A549 (cell line): ENCODE results near the gene DYNC2H1. TPM values are rescaled to one million over a fixed set of nuclear protein-coding genes. Genes with fewer than 3 reads are reported as not detected.

Experiments
- ATAC-seq, 2 experiments: fragments of 200-7000 bp in 1 of 2; fragments of >200 bp in 1 of 2; cut with Nextera tagmentation in 1 of 2; cut with Tn5 transposase in 1 of 2; 3 replicates each; pipeline versions ENCODE4 v1.8.0 to v1.9.1; 2018 to 2020; ENCODE audit warnings: mild to moderate bottlenecking in 1 of 2, moderate library complexity in 1 of 2
- CTCF ChIA-PET: fragments of 300-600 bp; sonication (Branson Sonifier 250); formaldehyde crosslinking; extraction: SDS; loops from one replicate; lab custom pipeline; 2021; ENCODE audit warnings: antibody characterized with exemption, inconsistent platforms; lab: Yijun Ruan, JAX
- POLR2A ChIA-PET: fragments of 350-600 bp; formaldehyde crosslinking; extraction: SDS; loops from one replicate; lab custom pipeline; 2021; ENCODE audit warnings: antibody characterized with exemption, inconsistent platforms; lab: Yijun Ruan, JAX
- DNase-seq, 2 experiments: peaks; one replicate each; pipeline versions ENCODE4 v3.0.0 to v3.0.0-alpha.2; 2011 to 2016; ENCODE audit warnings: low read depth in 1 of 2, low spot score in 1 of 2
- FAIRE-seq: peaks from 2 replicates; lab custom pipeline; 2011; peaks lifted over from hg19 to GRCh38; lab: Jason Lieb, UNC
- H3K27ac ChIP-seq, 2 experiments: fragments of >200 bp; sonication (Bioruptor Twin); formaldehyde crosslinking; 3 replicates each; pipeline ENCODE4 v1.5.1; 2016 to 2017
- H3K4me1 ChIP-seq: fragments of >200 bp; sonication (Bioruptor Twin); formaldehyde crosslinking; 3 replicates; pipeline ENCODE4 v1.6.1; 2016
- H3K4me2 ChIP-seq: fragments of >200 bp; sonication (Bioruptor Twin); formaldehyde crosslinking; 3 replicates; pipeline ENCODE4 v1.6.1; 2016
- H3K4me3 ChIP-seq: fragments of >200 bp; sonication (Bioruptor Twin); formaldehyde crosslinking; 3 replicates; pipeline ENCODE4 v1.5.1; 2016
- H3K9me3 ChIP-seq: fragments of >200 bp; sonication (Bioruptor Twin); formaldehyde crosslinking; 3 replicates; pipeline ENCODE4 v1.6.1; 2016
- BHLHE40 ChIP-seq: IDR thresholded peaks from 2 replicates; pipeline ENCODE4 v1.6.1; 2012; ENCODE audit warnings: low read depth, low read length, inconsistent platforms
- EHMT2 ChIP-seq: fragments of 200-600 bp; sonication (generic); IDR thresholded peaks from 2 replicates; pipeline ENCODE4 v1.6.1; 2016; ENCODE audit warnings: antibody characterized with exemption, low read depth, mild to moderate bottlenecking, moderate library complexity
- FOSB ChIP-seq: fragments of 250-450 bp; sonication (Bioruptor Pico); IDR thresholded peaks from 2 replicates; pipeline ENCODE4 v1.5.0; 2020; ENCODE audit warnings: mild to moderate bottlenecking, moderate library complexity
- FOSL2 ChIP-seq, 2 experiments: fragments of 450-650 bp in 1 of 2; fragments of >200 bp in 1 of 2; sonication (Bioruptor Twin) in 1 of 2; formaldehyde crosslinking; IDR thresholded peaks; 2 replicates each; pipeline versions ENCODE4 v1.5.0 to v1.6.1; 2016 to 2020; ENCODE audit warnings: mild to moderate bottlenecking in 1 of 2, moderate library complexity in 1 of 2
- HOXA7 ChIP-seq: fragments of 250-450 bp; sonication (Bioruptor Pico); IDR thresholded peaks from 2 replicates; pipeline ENCODE4 v1.5.0; 2020; ENCODE audit warnings: mild to moderate bottlenecking, moderate library complexity
- HOXB13 ChIP-seq: fragments of 250-450 bp; sonication (Bioruptor Pico); IDR thresholded peaks from 2 replicates; pipeline ENCODE4 v1.5.0; 2020; ENCODE audit warnings: low read depth, mild to moderate bottlenecking, moderate library complexity
- JUN ChIP-seq, 2 experiments: fragments of >200 bp; sonication (Bioruptor Twin); formaldehyde crosslinking; IDR thresholded peaks; 2 replicates in 1 of 2; 3 replicates in 1 of 2; pipeline ENCODE4 v1.6.1; 2016 to 2017
- NR3C1 ChIP-seq: fragments of >200 bp; sonication (Bioruptor Twin); formaldehyde crosslinking; IDR thresholded peaks from 3 replicates; pipeline ENCODE4 v1.6.1; 2017
- PHF8 ChIP-seq: fragments of 200-600 bp; sonication (generic); IDR thresholded peaks from 2 replicates; pipeline ENCODE4 v1.6.1; 2016; ENCODE audit warnings: low read depth, mild to moderate bottlenecking, antibody characterized with exemption, moderate library complexity, borderline replicate concordance
- POLR2AphosphoS2 ChIP-seq: conservative IDR thresholded peaks from 2 replicates; pipeline ENCODE4 v1.6.1; 2012; ENCODE audit warnings: low read length, improper control_type of control experiment, inconsistent platforms
- RNF2 ChIP-seq: fragments of 200-600 bp; sonication (generic); IDR thresholded peaks from 2 replicates; pipeline ENCODE4 v1.6.1; 2016; ENCODE audit warnings: low read depth, mild to moderate bottlenecking, antibody characterized with exemption, moderate library complexity, borderline replicate concordance
- ZFP36 ChIP-seq: fragments of 450-650 bp; IDR thresholded peaks from 2 replicates; pipeline ENCODE4 v1.6.1; 2014; ENCODE audit warnings: borderline replicate concordance; ENCODE audit not compliant: partially characterized antibody
- ZNF302 ChIP-seq: fragments of 250-450 bp; sonication (Bioruptor Pico); IDR thresholded peaks from 2 replicates; pipeline ENCODE4 v1.9.0; 2021; ENCODE audit warnings: inconsistent platforms, mild to moderate bottlenecking, moderate library complexity
- ZSCAN20 ChIP-seq: fragments of 250-450 bp; sonication (Bioruptor Pico); IDR thresholded peaks from 2 replicates; pipeline ENCODE4 v1.8.0; 2022; ENCODE audit warnings: mild to moderate bottlenecking, moderate library complexity
- WGBS: methylation state at CpG from one replicate; pipeline ENCODE4 v1.1.6; 2017; ENCODE audit errors: missing lambda C conversion rate; 5-methylcytosine and 5-hydroxymethylcytosine counted together
- polyA plus RNA-seq, 4 experiments: library from polyadenylated mRNA; depleted of rRNA in 3 of 4; stranded (reverse); fragments of >200 nt; fragmentation: RNase III in 1 of 4; extraction: RNeasy Plus Mini Kit Qiagen cat#74134 plus additional on column Dnase treatment in 1 of 4; gene quantifications; 2 replicates in 3 of 4; 3 replicates in 1 of 4; pipeline ENCODE4 v1.2.3, GENCODE V29; 2011 to 2017
- TF ChIP-seq, protein P1 (sequence below): IDR thresholded peaks from 2 replicates; pipeline ENCODE4 v1.6.1; 2012; ENCODE audit warnings: low read depth, borderline replicate concordance
- TF ChIP-seq, protein P2 (sequence below): fragments of 450-650 bp; IDR thresholded peaks from 2 replicates; pipeline ENCODE4 v1.6.1; 2014; ENCODE audit warnings: antibody characterized with exemption
- TF ChIP-seq, protein P3 (sequence below): IDR thresholded peaks from 2 replicates; pipeline ENCODE4 v1.6.1; 2012
- TF ChIP-seq, protein P4 (sequence below): fragments of 250-450 bp; sonication (Bioruptor Pico); IDR thresholded peaks from 2 replicates; pipeline ENCODE4 v1.5.0; 2020; ENCODE audit warnings: low read depth, mild to moderate bottlenecking, moderate library complexity
- TF ChIP-seq, protein P5 (sequence below): fragments of 150-350 bp; IDR thresholded peaks from 2 replicates; pipeline ENCODE4 v1.6.1; 2014; ENCODE audit warnings: low read depth, mild to moderate bottlenecking, low read length
- TF ChIP-seq, protein P6 (sequence below): fragments of 250-450 bp; sonication (Bioruptor Pico); IDR thresholded peaks from 2 replicates; pipeline ENCODE4 v1.5.0; 2021; ENCODE audit warnings: mild to moderate bottlenecking, moderate library complexity, borderline replicate concordance
- TF ChIP-seq, protein P7 (sequence below): fragments of >200 bp; sonication (Bioruptor Twin); formaldehyde crosslinking; IDR thresholded peaks from 2 replicates; pipeline ENCODE4 v1.6.1; 2016

The DYNC2H1 gene
- polyA plus RNA-seq, 2 of the 4 experiments (the other 2 are of a cell fraction), result 4.9 to 14.8 TPM

DNA sequence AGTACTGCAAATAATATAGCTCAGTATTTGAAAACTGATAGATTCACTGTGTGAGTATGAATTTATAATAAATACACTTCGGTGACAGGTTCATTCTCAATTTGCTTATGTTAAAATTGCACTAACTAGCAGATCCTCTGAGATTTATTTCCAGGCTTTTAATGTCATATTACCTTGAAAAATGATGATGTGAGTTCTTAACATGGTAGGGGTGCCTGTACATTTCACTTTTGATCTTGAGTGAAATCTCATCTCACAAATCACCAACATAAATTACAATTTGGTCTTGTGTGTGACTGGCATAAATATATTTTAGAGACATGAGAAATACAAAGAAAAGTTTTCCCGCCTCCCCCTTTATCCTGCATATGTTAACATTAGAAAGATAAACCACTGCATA, 240.4 kb downstream of the DYNC2H1 start:
- Histone ChIP-seq H3K9me3 (no peaks in the 10 kb centered on the region), H3K27ac (no peak overlapping the region), H3K4me1 (no peaks in the 10 kb centered on the region), H3K4me2 (no peak overlapping the region), H3K4me3 (no peak overlapping the region)
- FAIRE-seq (no peak), DNase-seq (no peak), ATAC-seq (no peak)
- 75% methylated on average over 2 of the region's 2 CpGs for WGBS
- ChIA-PET POLR2A (no interaction called here), CTCF (interaction anchor here (1.6 kb wide), 1 partner anchor 251 kb away, joined by 3 read pairs; no protein-coding TSS in a partner anchor)
- TF ChIP-seq ZFP36 (no peak), HOXB13 (CRISPR knock-in tag) (no peak), BHLHE40 (no peak), EHMT2 (no peak), ZSCAN20 (CRISPR knock-in tag) (no peak), JUN (IDR thresholded peaks at IDR 0.05) (no peak)
- TF ChIP-seq, protein P1, sequence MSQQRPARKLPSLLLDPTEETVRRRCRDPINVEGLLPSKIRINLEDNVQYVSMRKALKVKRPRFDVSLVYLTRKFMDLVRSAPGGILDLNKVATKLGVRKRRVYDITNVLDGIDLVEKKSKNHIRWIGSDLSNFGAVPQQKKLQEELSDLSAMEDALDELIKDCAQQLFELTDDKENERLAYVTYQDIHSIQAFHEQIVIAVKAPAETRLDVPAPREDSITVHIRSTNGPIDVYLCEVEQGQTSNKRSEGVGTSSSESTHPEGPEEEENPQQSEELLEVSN, result no peak
- TF ChIP-seq, protein P2, sequence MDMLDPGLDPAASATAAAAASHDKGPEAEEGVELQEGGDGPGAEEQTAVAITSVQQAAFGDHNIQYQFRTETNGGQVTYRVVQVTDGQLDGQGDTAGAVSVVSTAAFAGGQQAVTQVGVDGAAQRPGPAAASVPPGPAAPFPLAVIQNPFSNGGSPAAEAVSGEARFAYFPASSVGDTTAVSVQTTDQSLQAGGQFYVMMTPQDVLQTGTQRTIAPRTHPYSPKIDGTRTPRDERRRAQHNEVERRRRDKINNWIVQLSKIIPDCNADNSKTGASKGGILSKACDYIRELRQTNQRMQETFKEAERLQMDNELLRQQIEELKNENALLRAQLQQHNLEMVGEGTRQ, result no peak
- TF ChIP-seq, protein P3, sequence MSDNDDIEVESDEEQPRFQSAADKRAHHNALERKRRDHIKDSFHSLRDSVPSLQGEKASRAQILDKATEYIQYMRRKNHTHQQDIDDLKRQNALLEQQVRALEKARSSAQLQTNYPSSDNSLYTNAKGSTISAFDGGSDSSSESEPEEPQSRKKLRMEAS, result no peak
- TF ChIP-seq, protein P4, sequence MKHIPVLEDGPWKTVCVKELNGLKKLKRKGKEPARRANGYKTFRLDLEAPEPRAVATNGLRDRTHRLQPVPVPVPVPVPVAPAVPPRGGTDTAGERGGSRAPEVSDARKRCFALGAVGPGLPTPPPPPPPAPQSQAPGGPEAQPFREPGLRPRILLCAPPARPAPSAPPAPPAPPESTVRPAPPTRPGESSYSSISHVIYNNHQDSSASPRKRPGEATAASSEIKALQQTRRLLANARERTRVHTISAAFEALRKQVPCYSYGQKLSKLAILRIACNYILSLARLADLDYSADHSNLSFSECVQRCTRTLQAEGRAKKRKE (CRISPR knock-in tag), result no peak

DNA sequence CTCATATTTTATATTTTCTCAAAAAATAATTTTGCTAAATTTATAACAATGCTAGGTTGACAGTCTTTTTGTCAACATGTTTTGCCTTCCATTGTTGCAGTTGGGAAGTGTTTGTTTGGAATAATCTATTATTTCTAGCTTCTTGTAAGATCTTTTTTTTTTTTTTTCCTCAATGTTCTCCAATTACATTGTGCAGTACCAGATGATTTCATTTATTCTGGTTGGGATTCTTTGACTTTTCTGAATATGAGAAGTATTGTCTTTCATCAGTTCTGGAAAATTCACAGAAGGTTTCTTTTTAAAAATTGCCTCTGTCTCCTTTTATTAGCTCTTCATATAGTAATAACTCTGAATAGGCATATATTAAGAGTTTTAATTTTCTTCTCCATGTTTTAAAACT, 245.4 kb downstream of the DYNC2H1 start:
- CTCF ChIA-PET, result no interaction called here
- POLR2A ChIA-PET, result no interaction called here
- Histone ChIP-seq H3K4me1 (no peaks in the 10 kb centered on the region), H3K4me2 (no peak overlapping the region), H3K27ac (no peak overlapping the region), H3K4me3 (no peak overlapping the region), H3K9me3 (no peaks in the 10 kb centered on the region)
- FAIRE-seq, result no peak
- no peak for ATAC-seq
- DNase-seq, result no peak
- TF ChIP-seq, protein P5, sequence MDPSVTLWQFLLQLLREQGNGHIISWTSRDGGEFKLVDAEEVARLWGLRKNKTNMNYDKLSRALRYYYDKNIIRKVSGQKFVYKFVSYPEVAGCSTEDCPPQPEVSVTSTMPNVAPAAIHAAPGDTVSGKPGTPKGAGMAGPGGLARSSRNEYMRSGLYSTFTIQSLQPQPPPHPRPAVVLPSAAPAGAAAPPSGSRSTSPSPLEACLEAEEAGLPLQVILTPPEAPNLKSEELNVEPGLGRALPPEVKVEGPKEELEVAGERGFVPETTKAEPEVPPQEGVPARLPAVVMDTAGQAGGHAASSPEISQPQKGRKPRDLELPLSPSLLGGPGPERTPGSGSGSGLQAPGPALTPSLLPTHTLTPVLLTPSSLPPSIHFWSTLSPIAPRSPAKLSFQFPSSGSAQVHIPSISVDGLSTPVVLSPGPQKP, result no peak
- TF ChIP-seq POLR2AphosphoS2, result no peak
- TF ChIP-seq PHF8, result no peak
- TF ChIP-seq FOSB, result no peak
- no peak for TF ChIP-seq RNF2
- TF ChIP-seq HOXA7 (CRISPR knock-in tag), result no peak
- TF ChIP-seq NR3C1, result no peak
- TF ChIP-seq ZFP36, result no peak
- TF ChIP-seq, protein P6, sequence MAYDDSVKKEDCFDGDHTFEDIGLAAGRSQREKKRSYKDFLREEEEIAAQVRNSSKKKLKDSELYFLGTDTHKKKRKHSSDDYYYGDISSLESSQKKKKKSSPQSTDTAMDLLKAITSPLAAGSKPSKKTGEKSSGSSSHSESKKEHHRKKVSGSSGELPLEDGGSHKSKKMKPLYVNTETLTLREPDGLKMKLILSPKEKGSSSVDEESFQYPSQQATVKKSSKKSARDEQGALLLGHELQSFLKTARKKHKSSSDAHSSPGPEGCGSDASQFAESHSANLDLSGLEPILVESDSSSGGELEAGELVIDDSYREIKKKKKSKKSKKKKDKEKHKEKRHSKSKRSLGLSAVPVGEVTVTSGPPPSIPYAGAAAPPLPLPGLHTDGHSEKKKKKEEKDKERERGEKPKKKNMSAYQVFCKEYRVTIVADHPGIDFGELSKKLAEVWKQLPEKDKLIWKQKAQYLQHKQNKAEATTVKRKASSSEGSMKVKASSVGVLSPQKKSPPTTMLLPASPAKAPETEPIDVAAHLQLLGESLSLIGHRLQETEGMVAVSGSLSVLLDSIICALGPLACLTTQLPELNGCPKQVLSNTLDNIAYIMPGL, result no peak
- TF ChIP-seq, protein P7, sequence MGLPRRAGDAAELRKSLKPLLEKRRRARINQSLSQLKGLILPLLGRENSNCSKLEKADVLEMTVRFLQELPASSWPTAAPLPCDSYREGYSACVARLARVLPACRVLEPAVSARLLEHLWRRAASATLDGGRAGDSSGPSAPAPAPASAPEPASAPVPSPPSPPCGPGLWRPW, result no peak
- no peak for TF ChIP-seq FOSL2 (IDR thresholded peaks at IDR 0.05)
- no peak for TF ChIP-seq FOSL2 (CRISPR knock-in tag; IDR thresholded peaks at IDR 0.05)
- TF ChIP-seq ZNF302 (CRISPR knock-in tag), result no peak
- TF ChIP-seq BHLHE40, result no peak
